Middle frontal gyrus (tissue), 1 donor: ENCODE results near the gene GPR161.

Experiments
- DNase-seq: peaks from one replicate; pipeline ENCODE4 v3.0.0-alpha.2; 2015; ENCODE audit warnings: low spot score; ENCODE audit errors: extremely low spot score

GPR161 gene

GRCh38 chr1:168148916-168149315, 12.2 kb upstream of the GPR161 start:
- DNase-seq = no peak

DNA sequence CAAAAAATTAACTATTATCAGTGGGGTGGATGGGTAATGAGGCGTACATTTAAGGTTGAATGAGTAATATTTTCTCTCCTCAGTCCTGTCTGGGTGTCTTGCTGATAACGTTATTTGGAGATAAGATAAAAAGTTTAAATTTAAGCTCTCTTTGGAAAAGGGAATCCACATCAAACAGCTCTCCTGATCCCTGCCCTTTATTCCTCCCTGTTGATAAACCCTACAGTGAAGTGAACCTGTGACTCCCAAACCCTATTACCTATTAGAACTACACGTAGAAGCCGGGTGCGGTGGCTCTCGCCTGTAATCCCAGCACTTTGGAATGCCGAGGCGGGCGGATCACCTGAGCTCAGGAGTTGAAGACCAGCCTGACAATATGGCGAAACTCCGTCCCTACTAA, 9.9 kb upstream of the GPR161 start:
- no peak for DNase-seq

DNA sequence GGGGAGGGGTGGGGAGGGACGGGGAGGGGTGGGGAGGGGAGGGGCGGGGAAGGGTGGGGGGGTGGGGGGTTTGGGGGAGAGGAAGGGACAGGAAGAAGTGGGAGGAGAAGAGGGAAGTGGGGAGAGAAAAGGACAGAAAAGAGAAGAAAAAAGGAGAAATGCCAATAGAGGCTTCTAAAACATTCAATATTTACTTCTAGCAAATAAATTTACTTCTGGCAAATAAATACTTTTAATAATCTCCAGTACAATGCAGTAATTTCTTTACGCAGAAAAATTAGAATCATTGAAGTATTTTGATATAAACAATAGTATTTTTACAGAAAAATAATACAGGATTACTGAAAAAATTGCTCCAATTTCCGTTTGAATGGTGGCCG, 9.4 kb upstream of the GPR161 start:
- DNase-seq = no peak

- no peak for DNase-seq
Measured at GRCh38 chr1:168145184-168146159, 8.7 kb upstream of the GPR161 start.

DNA sequence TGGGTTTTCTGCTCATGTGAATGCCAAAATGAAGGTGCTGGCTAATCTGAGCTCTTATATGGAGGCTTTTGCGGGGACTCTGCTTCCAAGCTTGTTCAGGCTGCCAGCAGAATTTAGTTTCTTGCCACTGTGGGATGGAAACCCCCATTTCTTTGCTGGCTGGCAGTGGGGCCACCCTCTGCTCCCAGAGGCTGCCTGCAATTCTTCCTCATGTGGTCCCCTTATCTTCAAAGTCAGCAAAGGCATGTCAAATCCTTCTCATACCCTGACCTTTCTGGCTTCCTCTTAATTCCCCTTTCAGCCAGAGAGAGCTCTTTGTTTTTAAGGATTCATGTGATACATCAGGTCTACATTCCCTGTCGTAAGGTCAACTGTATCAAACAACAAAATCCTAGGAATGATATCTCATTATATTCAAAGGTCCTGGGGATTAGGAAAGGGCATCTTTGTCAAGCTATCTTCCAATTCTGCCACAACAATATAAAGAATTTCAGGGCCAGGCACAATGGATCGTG, 5.2 kb upstream of the GPR161 start:
- no peak for DNase-seq

DNA sequence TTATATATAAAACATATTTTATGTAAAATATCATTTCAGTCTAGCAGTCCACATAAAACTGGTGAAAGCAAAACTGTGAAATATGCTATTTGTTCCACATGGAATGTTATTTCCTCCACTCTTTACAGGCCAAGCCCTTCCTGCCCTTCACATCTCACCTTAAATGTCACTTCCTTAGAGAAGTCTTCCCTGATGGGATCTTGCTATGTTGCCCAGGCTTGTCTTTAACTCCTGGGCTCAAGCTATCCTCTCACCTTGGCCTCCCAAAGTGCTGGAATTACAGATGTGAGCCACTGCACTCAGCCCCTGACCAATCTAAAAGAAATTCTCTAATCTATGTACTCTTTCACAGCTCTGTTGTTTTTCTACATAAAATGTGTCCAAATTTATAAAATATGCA, 2.3 kb upstream of the GPR161 start:
- DNase-seq = no peak

GRCh38 chr1:168138134-168138533, 1.4 kb upstream of the GPR161 start:
- no peak for DNase-seq

DNA sequence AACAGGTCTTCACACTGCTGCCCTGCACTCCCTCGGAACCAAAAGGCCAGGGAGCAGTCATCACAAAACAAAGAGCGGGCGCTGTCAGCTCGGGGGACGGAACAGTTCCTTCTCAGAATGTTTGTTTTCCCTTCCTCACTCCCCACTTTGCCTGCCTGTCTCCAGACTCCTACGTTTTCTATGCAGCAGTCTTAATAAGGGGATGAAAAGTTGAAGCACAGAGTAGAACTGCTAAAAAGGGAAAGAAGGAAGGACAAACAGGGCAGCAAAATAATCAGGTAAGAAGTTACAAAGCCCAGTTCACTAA, 738 bp upstream of the GPR161 start:
- DNase-seq = no peak

DNA sequence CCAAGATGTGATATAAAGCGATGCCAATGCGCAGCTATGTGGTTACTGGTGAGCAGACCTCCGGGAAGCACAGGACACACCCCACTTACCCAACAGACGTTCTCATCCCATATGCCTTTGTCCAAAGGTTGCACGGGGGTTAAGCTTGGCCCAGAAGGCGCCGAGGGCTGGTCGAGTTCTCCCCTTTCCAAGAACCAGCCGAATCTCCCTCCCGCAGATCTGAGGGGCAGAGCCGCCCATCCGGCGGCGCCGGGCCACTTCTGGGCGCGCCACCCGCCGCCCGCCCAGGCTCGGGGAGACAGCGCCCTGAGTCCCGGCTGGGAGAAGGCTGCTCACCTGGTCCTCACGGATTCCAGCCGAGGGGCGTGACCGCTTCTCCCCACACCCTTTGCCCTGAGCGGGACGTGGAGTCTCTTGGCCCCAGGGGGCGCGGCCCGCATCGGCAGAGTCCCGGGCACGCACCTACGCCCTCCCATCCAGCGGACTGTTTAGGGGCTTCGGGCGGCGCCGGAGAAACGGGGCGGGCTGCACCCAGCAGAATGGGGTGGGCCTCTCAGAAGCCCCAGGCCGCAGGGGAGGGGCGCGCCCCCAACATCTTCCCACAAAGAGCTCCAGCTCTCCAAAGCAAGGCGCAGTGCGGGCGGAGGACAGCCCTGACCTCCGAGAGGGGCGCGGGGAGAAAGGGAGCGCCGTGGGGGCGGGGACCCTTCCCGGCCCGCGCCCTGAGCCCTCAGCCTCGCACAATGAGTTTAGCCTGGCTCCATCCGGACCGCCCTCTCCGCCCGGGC, 615 bp downstream of the GPR161 start:
- DNase-seq = no peak

DNA sequence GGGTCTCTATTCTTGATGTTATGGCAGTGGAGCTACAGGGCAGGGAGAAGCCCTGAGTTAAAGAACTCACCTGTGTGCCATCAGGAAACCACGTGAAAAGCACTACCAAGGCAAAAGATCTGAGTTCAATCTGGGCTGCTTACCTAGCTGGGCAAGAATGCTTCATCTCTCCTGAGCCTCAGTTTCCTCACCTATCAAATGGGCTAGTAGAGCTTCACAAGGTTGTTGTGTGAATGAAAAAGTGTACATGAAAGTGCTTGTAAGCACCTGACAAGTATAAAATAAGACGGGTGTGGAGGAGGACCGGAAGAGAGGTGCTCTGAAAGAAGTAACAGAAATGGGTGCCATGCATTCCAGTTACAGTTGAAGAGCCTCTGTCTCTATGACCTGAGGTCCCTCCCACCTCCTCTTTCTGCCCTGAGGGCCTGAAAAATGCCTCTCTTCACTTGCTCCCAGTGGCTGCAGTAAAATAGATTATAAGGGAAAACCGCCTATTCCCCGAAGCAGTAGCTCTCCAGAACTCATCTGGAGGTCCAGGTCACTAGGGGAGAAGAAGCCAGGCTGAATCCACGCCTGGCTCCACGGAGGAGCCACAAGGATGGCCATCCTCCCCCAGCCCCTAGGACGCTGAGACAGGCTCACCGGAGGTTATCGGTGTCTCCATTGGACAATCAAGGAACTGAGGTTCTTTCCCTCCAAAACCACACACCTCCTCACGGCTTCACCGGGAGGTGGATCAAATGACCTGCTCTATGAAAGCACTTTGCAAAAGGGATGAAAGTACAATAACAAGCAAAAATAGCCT, 1.4 kb downstream of the GPR161 start:
- DNase-seq = no peak

DNA sequence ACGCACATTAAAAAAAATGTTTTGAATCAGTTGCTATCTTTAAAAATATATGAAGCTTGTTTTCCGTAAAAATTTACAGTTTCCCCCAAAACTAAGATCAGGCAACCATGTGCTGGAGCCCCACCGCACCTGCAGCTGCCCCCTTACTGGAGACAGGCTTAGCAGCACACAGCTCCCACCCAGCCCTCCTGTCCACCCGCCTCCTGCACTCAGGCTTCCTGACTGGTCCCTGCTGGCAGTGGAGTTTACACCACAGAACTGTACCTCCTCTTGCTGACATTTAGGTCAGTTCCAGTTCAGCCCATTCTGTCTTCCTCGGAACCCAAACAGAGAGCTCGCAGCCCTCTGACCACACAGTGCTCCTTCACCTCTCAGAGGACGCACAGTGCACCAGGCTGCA, 2.1 kb downstream of the GPR161 start:
- DNase-seq = no peak

DNA sequence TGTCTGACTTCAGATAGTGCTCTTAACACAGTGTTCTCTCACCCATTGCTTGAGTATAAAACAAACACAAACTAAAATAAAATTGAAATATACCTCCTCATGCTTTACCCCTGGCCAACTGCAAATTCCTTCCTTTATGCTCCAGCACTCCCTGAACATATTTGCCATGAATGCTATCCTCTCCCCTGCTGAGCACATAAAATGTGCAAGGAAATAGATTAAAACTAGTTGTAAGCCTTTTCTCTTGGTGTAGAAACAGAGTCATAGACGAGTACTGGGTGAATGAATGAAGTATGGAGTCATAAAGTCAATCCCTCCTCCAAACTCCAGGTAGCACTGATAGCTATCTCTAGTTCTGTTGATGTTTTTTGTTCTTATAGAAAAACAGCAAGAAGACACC, 2.6 kb downstream of the GPR161 start:
- no peak for DNase-seq

GRCh38 chr1:168129933-168130332, 6.8 kb downstream of the GPR161 start:
- DNase-seq = no peak

DNA sequence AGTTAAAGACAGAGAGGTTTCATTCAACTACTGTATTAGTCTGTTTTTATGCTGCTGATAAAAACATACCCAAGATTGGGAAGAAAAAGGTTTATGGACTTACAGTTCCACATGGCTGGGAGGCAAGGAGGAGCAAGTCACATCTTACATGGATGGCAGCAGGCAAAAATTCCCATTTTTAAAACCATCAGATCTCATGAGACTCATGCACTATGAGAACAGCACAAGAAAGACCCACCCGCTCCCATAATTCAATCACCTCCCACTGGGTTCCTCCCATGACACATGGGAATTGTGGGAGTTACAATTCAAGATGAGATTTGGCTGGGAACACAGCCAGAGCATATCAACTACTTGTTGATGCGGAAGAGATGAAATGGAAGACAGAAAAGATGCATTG, 9.2 kb downstream of the GPR161 start:
- no peak for DNase-seq

- no peak for DNase-seq
Measured at GRCh38 chr1:168125051-168125450, 11.7 kb downstream of the GPR161 start.

GRCh38 chr1:168121401-168122011, 15.2 kb downstream of the GPR161 start:
- DNase-seq = no peak

- no peak for DNase-seq
Measured at GRCh38 chr1:168119750-168120149, 17.0 kb downstream of the GPR161 start.

- DNase-seq = no peak
Measured at GRCh38 chr1:168116327-168116799, 20.4 kb downstream of the GPR161 start.

- DNase-seq = no peak
Measured at GRCh38 chr1:168114845-168115244, 21.9 kb downstream of the GPR161 start.

DNA sequence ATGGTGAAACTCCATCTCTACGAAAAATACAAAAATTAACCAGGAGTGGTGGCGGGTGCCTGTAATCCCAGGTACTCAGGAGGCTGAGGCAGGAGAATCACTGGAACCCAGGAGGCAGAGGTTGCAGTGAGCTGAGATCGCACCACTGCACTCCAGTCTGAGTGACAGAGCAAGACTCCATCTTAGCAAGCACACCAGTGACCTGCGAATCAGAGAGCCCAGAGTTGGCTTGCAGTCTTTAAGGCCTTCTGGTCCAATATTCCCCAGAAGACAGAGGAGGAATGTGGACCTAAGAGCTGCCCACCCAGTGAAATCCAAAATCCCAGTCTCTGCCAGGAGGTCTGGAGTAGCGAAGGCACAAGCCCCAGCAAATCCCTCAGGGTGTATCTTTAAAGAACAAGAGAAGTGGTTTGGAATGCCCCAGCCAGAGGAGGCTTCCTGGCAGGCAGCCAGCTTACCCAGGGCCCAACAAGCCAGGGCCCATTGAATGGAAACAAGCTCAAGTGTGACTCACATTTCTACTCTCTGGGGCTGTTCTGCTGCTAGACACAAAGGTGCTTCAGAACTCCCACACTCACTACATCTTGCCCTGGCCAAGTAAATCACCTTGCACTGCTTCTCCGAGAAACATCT, 23.9 kb downstream of the GPR161 start:
- no peak for DNase-seq
